T-cell (primary cell): ENCODE measurements around the gene MAP1B. TPM values are rescaled to one million over a fixed set of nuclear protein-coding genes. Genes with fewer than 3 reads are reported as not detected.

Experiments
- ATAC-seq, 4 experiments: fragments of 200-7000 bp in 3 of 4; fragments of 150-1000 bp in 1 of 4; cut with Tn5 transposase; replicated peaks in 1 of 4; 1 replicate in 3 of 4; 2 replicates in 1 of 4; pipeline ENCODE4 v1.10.0; 2021; ENCODE audit warnings: moderate library complexity in 3 of 4, mild to moderate bottlenecking in 2 of 4, moderate number of reproducible peaks in 1 of 4
- CTCF ChIA-PET, 2 donors: fragments of 300-600 bp; sonication (Branson Sonifier 250); formaldehyde crosslinking; loops; one replicate each; lab custom pipeline; 2022; ENCODE audit warnings: antibody characterized with exemption in 2 of 2; lab: Charles Lee
- POLR2A ChIA-PET, 2 donors: fragments of 300-600 bp; sonication (Branson Sonifier 250); formaldehyde crosslinking; loops; one replicate each; lab custom pipeline; 2022; ENCODE audit warnings: antibody characterized with exemption in 2 of 2; lab: Charles Lee
- DNase-seq, 35 experiments: peaks; one replicate each; pipeline versions ENCODE4 v3.0.0 to v3.0.0-alpha.2; 2013 to 2023
- H3K27ac ChIP-seq: one replicate; pipeline ENCODE4 v1.5.1; 2013; ENCODE audit warnings: low read length
- H3K27me3 ChIP-seq, 2 experiments: replicated peaks in 1 of 2; 1 replicate in 1 of 2; 2 replicates in 1 of 2; pipeline versions ENCODE4 v1.6.1 to v1.7.0; 2013; ENCODE audit warnings: low read length in 1 of 2, mixed read lengths in 1 of 2; ENCODE audit not compliant: control insufficient read depth in 2 of 2, insufficient read depth in 2 of 2; ENCODE audit errors: extremely low read depth in 1 of 2
- H3K36me3 ChIP-seq, 2 donors: 1 replicate in 1 of 2; 2 replicates in 1 of 2; pipeline versions ENCODE4 v1.6.1 to v1.7.0; 2013; ENCODE audit warnings: low read length in 1 of 2; ENCODE audit not compliant: control insufficient read depth in 2 of 2, insufficient read depth in 1 of 2; ENCODE audit errors: extremely low read depth in 1 of 2
- H3K4me1 ChIP-seq, 2 experiments: 1 replicate in 1 of 2; 2 replicates in 1 of 2; pipeline versions ENCODE4 v1.6.1 to v1.7.0; 2013; ENCODE audit warnings: low read length in 2 of 2, mixed read lengths in 1 of 2; ENCODE audit not compliant: insufficient read depth in 2 of 2, control insufficient read depth in 1 of 2; ENCODE audit errors: extremely low read depth in 1 of 2
- H3K4me3 ChIP-seq, 2 donors: 1 replicate in 1 of 2; 2 replicates in 1 of 2; pipeline versions ENCODE4 v1.5.1 to v1.7.0; 2013; ENCODE audit warnings: mild to moderate bottlenecking in 2 of 2, low read length in 1 of 2, moderate library complexity in 1 of 2; ENCODE audit not compliant: control insufficient read depth in 1 of 2; ENCODE audit errors: extremely low read depth in 1 of 2
- H3K9me3 ChIP-seq: 2 replicates; pipeline ENCODE4 v1.7.0; 2013
- H3K27ac Mint-ChIP-seq, 2 donors: one replicate each; pipeline ENCODE4 v1.8.0; 2020 to 2021; ENCODE audit warnings: mild to moderate bottlenecking in 2 of 2, mixed read lengths in 2 of 2
- H3K27me3 Mint-ChIP-seq, 2 donors: one replicate each; pipeline ENCODE4 v1.8.0; 2021 to 2022; ENCODE audit warnings: mixed read lengths in 2 of 2
- H3K36me3 Mint-ChIP-seq: one replicate; pipeline ENCODE4 v1.8.0; 2021; ENCODE audit warnings: mixed read lengths
- H3K4me1 Mint-ChIP-seq, 3 donors: one replicate each; pipeline ENCODE4 v1.8.0; 2020 to 2022; ENCODE audit warnings: mixed read lengths in 3 of 3, mild to moderate bottlenecking in 1 of 3
- H3K4me3 Mint-ChIP-seq, 3 donors: one replicate each; pipeline ENCODE4 v1.8.0; 2020 to 2022; ENCODE audit warnings: mild to moderate bottlenecking in 3 of 3, mixed read lengths in 3 of 3, moderate library complexity in 3 of 3
- H3K9me3 Mint-ChIP-seq, 3 donors: one replicate each; pipeline ENCODE4 v1.8.0; 2020 to 2022; ENCODE audit warnings: mixed read lengths in 3 of 3
- WGBS: methylation state at CpG from one replicate; pipeline ENCODE4 v1.1.5; 2013; ENCODE audit warnings: missing lambda C conversion rate; ENCODE audit not compliant: insufficient coverage; 5-methylcytosine and 5-hydroxymethylcytosine counted together
- total RNA-seq, 35 experiments: library from RNA in 6 of 35; stranded (reverse) in 6 of 35; fragments of 120-200 nt in 1 of 35; gene quantifications; one replicate each; pipeline versions ENCODE4 v1.2.1 to v1.2.4 and lab custom pipeline; 2013 to 2026

Gene MAP1B
- total RNA-seq, 5 donors from 2014 or later (not counting 1 experiment from before 2014, with no cell fraction given): 0.33 to 0.98 (median 0.47) TPM; not detected in 2

GRCh38 chr5:72195581-72195980 lies 88.3 kb downstream of the MAP1B start:
- Mint-ChIP-seq H3K27me3 (peaks cover 34 to 60% of the 10 kb centered on the region in 2 donors), H3K4me1 (peaks cover 0 to 12% (median 6%) of the 10 kb centered on the region in 3 donors), H3K9me3 (no peaks in the 10 kb centered on the region), H3K4me3 (no peak overlapping the region), H3K36me3 (peaks cover 4% of the 10 kb centered on the region), H3K27ac (no peak overlapping the region)
- peaks cover 0 to 17% of the 10 kb centered on the region in 2 experiments for H3K4me1 ChIP-seq
- ChIA-PET POLR2A (interaction anchor here in 1 of 2 donors (1.1 kb wide), 1 partner anchor 13 kb away, joined by 4 read pairs; no protein-coding TSS in a partner anchor), CTCF (no interaction called here)
- no peaks in the 10 kb centered on the region for H3K36me3 ChIP-seq
- H3K27me3 ChIP-seq: peaks cover 0 to 27% of the 10 kb centered on the region in 2 experiments
- DNase-seq (no peak), ATAC-seq (no peak)
- H3K9me3 ChIP-seq: no peaks in the 10 kb centered on the region
- 87% methylated on average over 10 of the region's 10 CpGs for WGBS
- H3K4me3 ChIP-seq: no peak overlapping the region
- H3K27ac ChIP-seq: no peak overlapping the region

- peaks cover 0 to 12% (median 6%) of the 10 kb centered on the region in 3 donors for H3K4me1 Mint-ChIP-seq
- no peak overlapping the region for H3K27ac ChIP-seq
- WGBS: 97% methylated on average over 5 of the region's 5 CpGs
- no peaks in the 10 kb centered on the region for H3K9me3 ChIP-seq
- peaks cover 0 to 27% of the 10 kb centered on the region in 2 experiments for H3K27me3 ChIP-seq
- H3K36me3 ChIP-seq: no peaks in the 10 kb centered on the region
- H3K4me3 ChIP-seq: no peak overlapping the region
- DNase-seq: no peak
- no peak overlapping the region for H3K27ac Mint-ChIP-seq
- CTCF ChIA-PET: no interaction called here
- peaks cover 4% of the 10 kb centered on the region for H3K36me3 Mint-ChIP-seq
- no peak for ATAC-seq
- no peak overlapping the region for H3K4me3 Mint-ChIP-seq
- H3K4me1 ChIP-seq: peaks cover 0 to 17% of the 10 kb centered on the region in 2 experiments
- no peaks in the 10 kb centered on the region for H3K9me3 Mint-ChIP-seq
- H3K27me3 Mint-ChIP-seq: peaks cover 27 to 54% of the 10 kb centered on the region in 2 donors
- POLR2A ChIA-PET: no interaction called here
Measured at GRCh38 chr5:72197393-72197792, 90.1 kb downstream of the MAP1B start.

DNA sequence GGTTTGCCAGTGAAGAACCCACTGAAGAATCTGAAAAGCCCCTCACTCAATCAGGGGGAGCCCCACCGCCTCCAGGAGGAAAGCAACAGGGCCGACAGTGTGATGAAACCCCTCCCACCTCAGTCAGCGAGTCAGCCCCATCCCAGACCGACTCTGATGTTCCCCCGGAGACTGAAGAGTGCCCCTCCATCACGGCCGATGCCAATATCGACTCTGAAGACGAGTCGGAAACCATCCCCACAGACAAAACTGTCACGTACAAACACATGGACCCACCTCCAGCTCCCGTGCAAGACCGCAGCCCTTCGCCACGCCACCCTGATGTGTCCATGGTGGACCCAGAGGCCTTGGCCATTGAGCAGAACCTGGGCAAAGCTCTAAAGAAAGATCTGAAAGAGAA lies 92.4 kb downstream of the MAP1B start:
- CTCF ChIA-PET: no interaction called here
- no peak for ATAC-seq
- no peaks in the 10 kb centered on the region for H3K9me3 Mint-ChIP-seq
- no peak for DNase-seq
- H3K4me1 ChIP-seq: peaks cover 0 to 15% of the 10 kb centered on the region in 2 experiments
- no peak overlapping the region for H3K4me3 Mint-ChIP-seq
- H3K9me3 ChIP-seq: no peaks in the 10 kb centered on the region
- 96% methylated on average over 15 of the region's 15 CpGs for WGBS
- POLR2A ChIA-PET: no interaction called here
- no peaks in the 10 kb centered on the region for H3K36me3 ChIP-seq
- no peak overlapping the region for H3K4me3 ChIP-seq
- H3K4me1 Mint-ChIP-seq: peaks cover 0 to 11% (median 5%) of the 10 kb centered on the region in 3 donors
- H3K36me3 Mint-ChIP-seq: peaks cover 4% of the 10 kb centered on the region
- no peak overlapping the region for H3K27ac ChIP-seq
- peaks cover 0 to 23% of the 10 kb centered on the region in 2 experiments for H3K27me3 ChIP-seq
- peaks cover 21 to 37% of the 10 kb centered on the region in 2 donors for H3K27me3 Mint-ChIP-seq
- H3K27ac Mint-ChIP-seq: no peak overlapping the region

GRCh38 chr5:72202331-72202825 lies 95.1 kb downstream of the MAP1B start:
- H3K4me3 ChIP-seq: no peak overlapping the region
- H3K27ac ChIP-seq: no peak overlapping the region
- no peak overlapping the region for H3K4me3 Mint-ChIP-seq
- ChIA-PET CTCF (no interaction called here), POLR2A (no interaction called here)
- no peaks in the 10 kb centered on the region for H3K36me3 ChIP-seq
- H3K36me3 Mint-ChIP-seq: no peaks in the 10 kb centered on the region
- H3K4me1 Mint-ChIP-seq: no peaks in the 10 kb centered on the region
- WGBS: no CpG with 5 or more reads among the region's 3 CpGs
- H3K4me1 ChIP-seq: no peaks in the 10 kb centered on the region
- no peaks in the 10 kb centered on the region for H3K9me3 ChIP-seq
- no peak for DNase-seq
- no peaks in the 10 kb centered on the region for H3K9me3 Mint-ChIP-seq
- peaks cover 5 to 12% of the 10 kb centered on the region in 2 donors for H3K27me3 Mint-ChIP-seq
- H3K27ac Mint-ChIP-seq: no peak overlapping the region
- ATAC-seq: no peak
- H3K27me3 ChIP-seq: peaks cover 0 to 9% of the 10 kb centered on the region in 2 experiments

DNA sequence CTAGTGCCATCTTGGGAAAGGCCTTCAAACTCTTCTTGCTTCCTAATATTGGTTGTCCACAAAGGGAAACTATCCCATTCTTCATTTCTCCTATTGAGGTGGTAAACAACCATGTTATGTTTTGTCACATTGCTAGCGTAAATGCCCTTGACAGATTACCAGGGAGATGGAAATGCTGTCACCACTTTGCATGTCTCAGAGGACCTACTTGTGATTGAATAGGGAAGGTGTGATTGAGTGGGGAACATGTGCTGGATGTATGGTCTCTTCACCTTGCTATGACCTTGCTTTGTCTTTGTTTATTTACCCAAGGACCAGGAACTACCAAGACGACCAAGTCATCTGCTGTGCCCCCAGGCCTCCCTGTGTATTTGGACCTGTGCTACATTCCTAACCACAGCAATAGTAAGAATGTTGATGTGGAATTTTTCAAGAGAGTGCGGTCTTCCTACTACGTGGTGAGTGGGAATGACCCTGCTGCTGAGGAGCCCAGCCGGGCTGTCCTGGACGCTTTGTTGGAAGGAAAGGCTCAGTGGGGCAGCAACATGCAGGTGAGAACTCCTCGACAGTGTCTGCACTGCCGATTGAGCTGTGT lies 96.1 kb downstream of the MAP1B start:
- 96% methylated on average over 7 of the region's 8 CpGs for WGBS
- Mint-ChIP-seq H3K27me3 (peaks cover 0 to 3% of the 10 kb centered on the region in 2 donors), H3K4me3 (no peak overlapping the region), H3K27ac (no peak overlapping the region), H3K36me3 (no peaks in the 10 kb centered on the region), H3K9me3 (no peaks in the 10 kb centered on the region), H3K4me1 (no peaks in the 10 kb centered on the region)
- ChIA-PET CTCF (no interaction called here), POLR2A (interaction anchor here in 1 of 2 donors (0.6 kb wide), 1 partner anchor 35 kb away, joined by 3 read pairs; no protein-coding TSS in a partner anchor)
- no peaks in the 10 kb centered on the region for H3K4me1 ChIP-seq
- DNase-seq (no peak), ATAC-seq (no peak)
- no peaks in the 10 kb centered on the region for H3K9me3 ChIP-seq
- H3K27me3 ChIP-seq: peaks cover 0 to 7% of the 10 kb centered on the region in 2 experiments
- H3K27ac ChIP-seq: no peak overlapping the region
- no peak overlapping the region for H3K4me3 ChIP-seq
- no peaks in the 10 kb centered on the region for H3K36me3 ChIP-seq

DNA sequence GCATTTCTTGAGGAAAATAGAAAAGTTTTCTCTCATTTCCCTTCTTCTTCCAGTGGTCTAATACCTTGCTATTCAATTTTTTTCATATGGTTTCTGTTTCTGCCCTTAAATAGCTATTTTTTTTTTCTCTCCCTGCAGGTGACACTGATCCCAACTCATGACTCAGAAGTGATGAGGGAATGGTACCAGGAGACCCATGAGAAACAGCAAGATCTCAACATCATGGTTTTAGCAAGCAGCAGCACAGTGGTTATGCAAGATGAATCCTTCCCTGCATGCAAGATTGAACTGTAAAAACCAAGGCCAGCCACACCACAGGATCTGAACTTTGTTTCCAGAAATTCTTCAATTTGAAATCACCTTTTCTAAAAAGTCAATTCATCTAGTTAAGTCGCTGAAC lies 97.7 kb downstream of the MAP1B start:
- Histone ChIP-seq H3K4me1 (no peaks in the 10 kb centered on the region), H3K27ac (no peak overlapping the region), H3K4me3 (no peak overlapping the region), H3K36me3 (no peaks in the 10 kb centered on the region), H3K9me3 (no peaks in the 10 kb centered on the region), H3K27me3 (peaks cover 0 to 2% of the 10 kb centered on the region in 2 experiments)
- Mint-ChIP-seq H3K4me3 (no peak overlapping the region), H3K4me1 (no peaks in the 10 kb centered on the region), H3K9me3 (no peaks in the 10 kb centered on the region), H3K27ac (no peak overlapping the region), H3K36me3 (no peaks in the 10 kb centered on the region), H3K27me3 (no peaks in the 10 kb centered on the region)
- DNase-seq (no peak), ATAC-seq (no peak)
- ChIA-PET POLR2A (no interaction called here), CTCF (no interaction called here)
- no CpG with 5 or more reads among the region's 1 CpG for WGBS
